Measurements from ENCODE around the gene NDUFS8.

NDUFS8 gene

GRCh38 chr11:67998150-67999045 is 32.1 kb upstream of the NDUFS8 start:
- Mint-ChIP-seq H3K27ac (no peak overlapping the region), H3K27me3 (peaks cover 9% of the 10 kb centered on the region), H3K4me3 (no peak overlapping the region), H3K9me3 (no peaks in the 10 kb centered on the region), H3K4me1 (peaks cover 47% of the 10 kb centered on the region)
- ATAC-seq (peak; percentile 62), DNase-seq (no peak)

- peaks cover 42% of the 10 kb centered on the region for H3K4me1 Mint-ChIP-seq
- ATAC-seq (no peak), DNase-seq (no peak)
- peaks cover 4% of the 10 kb centered on the region for H3K27me3 Mint-ChIP-seq
- no peak overlapping the region for H3K27ac Mint-ChIP-seq
- H3K4me3 Mint-ChIP-seq, result no peak overlapping the region
- H3K9me3 Mint-ChIP-seq, result no peaks in the 10 kb centered on the region
Observed at GRCh38 chr11:67999201-67999629, 31.3 kb upstream of the NDUFS8 start.

- Mint-ChIP-seq H3K27me3 (no peaks in the 10 kb centered on the region), H3K4me3 (no peak overlapping the region), H3K27ac (no peak overlapping the region), H3K9me3 (no peaks in the 10 kb centered on the region), H3K4me1 (peaks cover 43% of the 10 kb centered on the region)
- ATAC-seq (no peak), DNase-seq (no peak)
Observed at GRCh38 chr11:67999704-68000103, 30.8 kb upstream of the NDUFS8 start.

GRCh38 chr11:68002575-68002937 is 27.9 kb upstream of the NDUFS8 start:
- peak overlapping the region; percentile 70 for H3K4me3 Mint-ChIP-seq
- no peak for ATAC-seq
- peaks cover 39% of the 10 kb centered on the region for H3K4me1 Mint-ChIP-seq
- H3K27me3 Mint-ChIP-seq, result no peaks in the 10 kb centered on the region
- H3K27ac Mint-ChIP-seq, result no peak overlapping the region
- H3K9me3 Mint-ChIP-seq, result no peaks in the 10 kb centered on the region
- DNase-seq, result no peak

GRCh38 chr11:68002938-68003845 is 27.3 kb upstream of the NDUFS8 start:
- H3K4me3 Mint-ChIP-seq, result peak overlapping the region; percentile 70
- H3K27ac Mint-ChIP-seq, result no peak overlapping the region
- no peaks in the 10 kb centered on the region for H3K9me3 Mint-ChIP-seq
- H3K4me1 Mint-ChIP-seq, result peaks cover 32% of the 10 kb centered on the region
- ATAC-seq (peak; percentile 71), DNase-seq (peak; percentile 53 to 61)
- no peaks in the 10 kb centered on the region for H3K27me3 Mint-ChIP-seq

GRCh38 chr11:68003846-68004550 is 26.5 kb upstream of the NDUFS8 start, which contains the start of gene UNC93B1:
Gene UNC93B1, minus strand, starts transcription at chr11:68004097. Its CDS starts 54 bp downstream, at chr11:68004043.
- peak; percentile 74 to 85 for DNase-seq
- Mint-ChIP-seq H3K4me3 (peak within 1 kb of the TSS; percentile 85 to 90), H3K4me1 (peaks cover 29% of the 10 kb centered on the region), H3K9me3 (no peaks in the 10 kb centered on the region), H3K27me3 (no peaks in the 10 kb centered on the region), H3K27ac (peak within 1 kb of the TSS; percentile 67 to 90)
- peak; percentile 96 for ATAC-seq

- no peak for DNase-seq
- no peak for ATAC-seq
- no peaks in the 10 kb centered on the region for H3K27me3 Mint-ChIP-seq
- H3K9me3 Mint-ChIP-seq, result no peaks in the 10 kb centered on the region
- peak overlapping the region; percentile 67 to 90 for H3K27ac Mint-ChIP-seq
- H3K4me1 Mint-ChIP-seq, result peaks cover 35% of the 10 kb centered on the region
- peak overlapping the region; percentile 85 to 90 for H3K4me3 Mint-ChIP-seq
Observed at GRCh38 chr11:68004551-68005335, 25.7 kb upstream of the NDUFS8 start.

GRCh38 chr11:68006606-68007166 is 23.8 kb upstream of the NDUFS8 start:
- no peaks in the 10 kb centered on the region for H3K9me3 Mint-ChIP-seq
- ATAC-seq, result no peak
- DNase-seq, result no peak
- peaks cover 41% of the 10 kb centered on the region for H3K4me1 Mint-ChIP-seq
- no peak overlapping the region for H3K4me3 Mint-ChIP-seq
- H3K27ac Mint-ChIP-seq, result no peak overlapping the region
- H3K27me3 Mint-ChIP-seq, result peaks cover 10% of the 10 kb centered on the region

GRCh38 chr11:68007498-68008380 is 22.7 kb upstream of the NDUFS8 start:
- Mint-ChIP-seq H3K9me3 (no peaks in the 10 kb centered on the region), H3K4me3 (no peak overlapping the region), H3K4me1 (peaks cover 33% of the 10 kb centered on the region), H3K27me3 (peaks cover 10% of the 10 kb centered on the region), H3K27ac (no peak overlapping the region)
- DNase-seq (no peak), ATAC-seq (no peak)

- peaks cover 29% of the 10 kb centered on the region for H3K4me1 Mint-ChIP-seq
- H3K27me3 Mint-ChIP-seq, result peaks cover 10% of the 10 kb centered on the region
- no peaks in the 10 kb centered on the region for H3K9me3 Mint-ChIP-seq
- ATAC-seq (no peak), DNase-seq (no peak)
- peak overlapping the region in 1 of 2 donors; percentile 71 for H3K27ac Mint-ChIP-seq
- H3K4me3 Mint-ChIP-seq, result no peak overlapping the region
Observed at GRCh38 chr11:68008381-68009337, 21.8 kb upstream of the NDUFS8 start.

GRCh38 chr11:68009391-68010089 is 20.9 kb upstream of the NDUFS8 start:
- no peak for DNase-seq
- Mint-ChIP-seq H3K9me3 (no peaks in the 10 kb centered on the region), H3K27ac (peak overlapping the region in 1 of 2 donors; percentile 71), H3K4me1 (peaks cover 23% of the 10 kb centered on the region), H3K4me3 (peak overlapping the region in 1 of 2 donors; percentile 9), H3K27me3 (peaks cover 10% of the 10 kb centered on the region)
- no peak for ATAC-seq

All from stimulated activated naive CD8-positive, alpha-beta T cell treated with anti-CD3 and anti-CD28 coated beads, Interleukin-15, amount 100 ng/mL, for 72 hours (primary cell).